Liver (tissue), 4 donors: ENCODE data around the gene FAT2. TPM values are rescaled to one million over a fixed set of nuclear protein-coding genes. Genes with fewer than 3 reads are reported as not detected.

Source experiments
- polyA plus RNA-seq, 2 donors: library from polyadenylated mRNA; stranded (reverse) in 1 of 2; unstranded in 1 of 2; fragments of 200-250 nt in 1 of 2; fragments of >200 nt in 1 of 2; fragmentation: Nextera tagmentation in 1 of 2; extraction: Ambion mirVana in 1 of 2; gene quantifications; one replicate each; pipeline versions ENCODE4 v1.2.1 to v1.2.3, GENCODE V29; 2013 to 2015
- total RNA-seq, 2 donors: library from RNA; depleted of rRNA; stranded (reverse); fragments of >200 nt; gene quantifications; one replicate each; pipeline ENCODE4 v1.2.3, GENCODE V29; 2014
- donor health status: healthy.
- donor health status: healthy.
- donor health status: healthy.

FAT2 gene
- total and polyA plus RNA-seq, 4 donors = under 0.01 to 0.07 TPM; not detected in 2

Other genes with a start within 250 kb of the FAT2 start
- not detected for gene SLC36A2, start 243.8 kb downstream of the FAT2 start, total RNA-seq
- gene SLC36A2, start 243.8 kb downstream of the FAT2 start, polyA plus RNA-seq = not detected
- 10 to 100 TPM in 1 of 2 donors, 1 to 10 TPM in 1; 3.9 to 18.8 TPM for gene SLC36A1, start 143.7 kb downstream of the FAT2 start, total RNA-seq
- gene SLC36A1, start 143.7 kb downstream of the FAT2 start, polyA plus RNA-seq = 1 to 10 TPM; 1.6 to 2.9 TPM
- 100 to 1,000 TPM in 1 of 2 donors, 10 to 100 TPM in 1; 96.6 to 116 TPM for gene SPARC, start 95.6 kb upstream of the FAT2 start, total RNA-seq
- 100 to 1,000 TPM; 104 to 269 TPM for gene SPARC, start 95.6 kb upstream of the FAT2 start, polyA plus RNA-seq
- gene ATOX1, start 167.3 kb upstream of the FAT2 start, total RNA-seq = 10 to 100 TPM; 25.9 to 49.0 TPM
- gene ATOX1, start 167.3 kb upstream of the FAT2 start, polyA plus RNA-seq = 100 to 1,000 TPM; 142 to 307 TPM
- gene G3BP1, start 180.6 kb upstream of the FAT2 start, total RNA-seq = 100 to 1,000 TPM in 1 of 2 donors, 10 to 100 TPM in 1; 71.9 to 144 TPM
- 10 to 100 TPM; 26.9 to 53.5 TPM for gene G3BP1, start 180.6 kb upstream of the FAT2 start, polyA plus RNA-seq